ENCODE measurements around the gene ZNF19.
A peak's percentile ranks its signal among the peaks of the same experiment; 100 is the strongest.

Gene ZNF19

GRCh38 chr16:71491054-71491453 lies 1.9 kb upstream of the ZNF19 start:
- no peak for FAIRE-seq
- no peak for DNase-seq (ENCODE audit: low spot score)

GRCh38 chr16:71490361-71490760 lies 1.2 kb upstream of the ZNF19 start:
- DNase-seq (ENCODE audit: low spot score) (no peak), FAIRE-seq (no peak)

GRCh38 chr16:71484006-71484893 lies 4.9 kb downstream of the ZNF19 start:
- DNase-seq (ENCODE audit: low spot score) (peak; percentile 82), FAIRE-seq (peak; percentile 73)

- DNase-seq (ENCODE audit: low spot score): no peak
- FAIRE-seq: no peak
Measured at GRCh38 chr16:71482569-71482968, 6.6 kb downstream of the ZNF19 start.

- no peak for DNase-seq (ENCODE audit: low spot score)
- FAIRE-seq: no peak
Measured at GRCh38 chr16:71480956-71481355, 8.2 kb downstream of the ZNF19 start.

- FAIRE-seq: no peak
- no peak for DNase-seq (ENCODE audit: low spot score)
Measured at GRCh38 chr16:71479420-71479819, 9.7 kb downstream of the ZNF19 start.

GRCh38 chr16:71476457-71477124 lies 12.5 kb downstream of the ZNF19 start:
- FAIRE-seq (no peak), DNase-seq (ENCODE audit: low spot score) (no peak)

GRCh38 chr16:71474864-71475263 lies 14.3 kb downstream of the ZNF19 start:
- FAIRE-seq: peak; percentile 93
- DNase-seq (ENCODE audit: low spot score): peak; percentile 92

GRCh38 chr16:71473891-71474290 lies 15.2 kb downstream of the ZNF19 start:
- DNase-seq (ENCODE audit: low spot score) (peak; percentile 76), FAIRE-seq (no peak)

- no peak for FAIRE-seq
- no peak for DNase-seq (ENCODE audit: low spot score)
Measured at GRCh38 chr16:71472931-71473330, 16.2 kb downstream of the ZNF19 start.

GRCh38 chr16:71472051-71472450 lies 17.1 kb downstream of the ZNF19 start:
- no peak for DNase-seq (ENCODE audit: low spot score)
- no peak for FAIRE-seq

- no peak for FAIRE-seq
- no peak for DNase-seq (ENCODE audit: low spot score)
Measured at GRCh38 chr16:71467810-71468209, 21.3 kb downstream of the ZNF19 start.

- FAIRE-seq: no peak
Measured at GRCh38 chr16:71464231-71464630, 24.9 kb downstream of the ZNF19 start.

GRCh38 chr16:71461686-71462648 lies 27.2 kb downstream of the ZNF19 start, which contains the start of gene ZNF23:
TSS of gene ZNF23 (minus strand) at chr16:71462247. CDS start at chr16:71456796, 5,451 bp downstream.
- no peak for FAIRE-seq

More at GRCh38 chr16:71464231-71464630, 24.9 kb downstream of the ZNF19 start:
- DNase-seq (ENCODE audit: low spot score): no peak

GRCh38 chr16:71460941-71461340 lies 28.2 kb downstream of the ZNF19 start:
- FAIRE-seq (no peak), DNase-seq (ENCODE audit: low spot score) (no peak)

More at GRCh38 chr16:71461686-71462648, 27.2 kb downstream of the ZNF19 start, which contains the start of gene ZNF23:
- peak; percentile 55 for DNase-seq (ENCODE audit: low spot score)

- FAIRE-seq (no peak), DNase-seq (ENCODE audit: low spot score) (no peak)
Measured at GRCh38 chr16:71460236-71460635, 28.9 kb downstream of the ZNF19 start.

- FAIRE-seq (no peak), DNase-seq (ENCODE audit: low spot score) (no peak)
Measured at GRCh38 chr16:71459510-71459909, 29.6 kb downstream of the ZNF19 start.

- DNase-seq (ENCODE audit: low spot score) (no peak), FAIRE-seq (no peak)
Measured at GRCh38 chr16:71456801-71457200, 32.3 kb downstream of the ZNF19 start.

- no peak for FAIRE-seq
Measured at GRCh38 chr16:71453036-71453435, 36.1 kb downstream of the ZNF19 start.

GRCh38 chr16:71449020-71449419 lies 40.1 kb downstream of the ZNF19 start:
- no peak for DNase-seq (ENCODE audit: low spot score)
- FAIRE-seq: no peak

More at GRCh38 chr16:71453036-71453435, 36.1 kb downstream of the ZNF19 start:
- no peak for DNase-seq (ENCODE audit: low spot score)

GRCh38 chr16:71448274-71448866 lies 40.8 kb downstream of the ZNF19 start:
- no peak for FAIRE-seq
- no peak for DNase-seq (ENCODE audit: low spot score)

Measured in RCC 7860 (cell line).